Large intestine (tissue), 12 donors: Measurements from ENCODE around the gene DEK. TPM values are rescaled to one million over a fixed set of nuclear protein-coding genes. Genes with fewer than 3 reads are reported as not detected.
A peak's percentile ranks its signal among the peaks of the same experiment; 100 is the strongest.
"Not testable (repeated sequence)": the region's sequence is repeated elsewhere in the genome, so short reads cannot be mapped to it uniquely, and the experiment has no call there.

Source experiments
- DNase-seq, 2 donors: peaks; one replicate each; pipeline versions ENCODE4 v3.0.0 to v3.0.0-alpha.2; 2013
- H3K27ac ChIP-seq: one replicate; pipeline ENCODE4 v1.5.1; 2013; ENCODE audit warnings: low read length
- H3K27me3 ChIP-seq: 2 replicates; pipeline ENCODE4 v1.6.1; 2013; ENCODE audit warnings: low read length; ENCODE audit not compliant: control insufficient read depth, insufficient read depth
- H3K36me3 ChIP-seq: 2 replicates; pipeline ENCODE4 v1.6.1; 2013; ENCODE audit warnings: low read length; ENCODE audit not compliant: control insufficient read depth, insufficient read depth
- H3K4me1 ChIP-seq: one replicate; pipeline ENCODE4 v1.6.1; 2013; ENCODE audit warnings: low read length; ENCODE audit not compliant: control insufficient read depth, insufficient read depth
- H3K4me3 ChIP-seq: one replicate; pipeline ENCODE4 v1.5.1; 2013; ENCODE audit warnings: low read length
- H3K9me3 ChIP-seq: one replicate; pipeline ENCODE4 v1.6.1; 2013; ENCODE audit warnings: mild to moderate bottlenecking, low read depth, low read length, moderate library complexity; ENCODE audit not compliant: control insufficient read depth
- WGBS: methylation state at CpG from one replicate; pipeline ENCODE4 v1.1.5; 2013; ENCODE audit warnings: low lambda C conversion rate; ENCODE audit not compliant: insufficient coverage; 5-methylcytosine and 5-hydroxymethylcytosine counted together
- long read RNA-seq, 11 donors: transcript quantifications; one replicate each; lab custom pipeline, GENCODE V29; 2026
- polyA plus RNA-seq: library from polyadenylated mRNA; unstranded; fragments of 120-200 nt; gene quantifications from one replicate; pipeline ENCODE4 v1.2.1, GENCODE V29; 2013

The DEK gene, protein sequence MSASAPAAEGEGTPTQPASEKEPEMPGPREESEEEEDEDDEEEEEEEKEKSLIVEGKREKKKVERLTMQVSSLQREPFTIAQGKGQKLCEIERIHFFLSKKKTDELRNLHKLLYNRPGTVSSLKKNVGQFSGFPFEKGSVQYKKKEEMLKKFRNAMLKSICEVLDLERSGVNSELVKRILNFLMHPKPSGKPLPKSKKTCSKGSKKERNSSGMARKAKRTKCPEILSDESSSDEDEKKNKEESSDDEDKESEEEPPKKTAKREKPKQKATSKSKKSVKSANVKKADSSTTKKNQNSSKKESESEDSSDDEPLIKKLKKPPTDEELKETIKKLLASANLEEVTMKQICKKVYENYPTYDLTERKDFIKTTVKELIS
- 108 TPM for polyA plus RNA-seq
- long read RNA-seq, donor 1, transcript DEK-202 (11 exons, 3,427 nt): major isoform, 7 of 19 reads
- long read RNA-seq, donor 1, partial matches to known transcripts: 12 of 19 reads
- long read RNA-seq, donor 1, other reads (novel, unspliced or antisense): 0 of 19 reads
- long read RNA-seq, donor 2, transcript DEK-202 (11 exons, 3,427 nt): major isoform, 22 of 81 reads
- long read RNA-seq, donor 2, partial matches to known transcripts: 56 of 81 reads
- long read RNA-seq, donor 2, other reads (novel, unspliced or antisense): 0 of 81 reads
- long read RNA-seq, donor 3, transcript DEK-207 (4 exons, 661 nt): minor isoform, 9 of 119 reads
- long read RNA-seq, donor 3, transcript DEK-202 (11 exons, 3,427 nt): major isoform, 16 of 119 reads
- long read RNA-seq, donor 3, partial matches to known transcripts: 93 of 119 reads
- long read RNA-seq, donor 3, other reads (novel, unspliced or antisense): 0 of 119 reads
- long read RNA-seq, donor 4: 0 reads
- long read RNA-seq, donor 5, transcript DEK-202 (11 exons, 3,427 nt): major isoform, 12 of 33 reads
- long read RNA-seq, donor 5, partial matches to known transcripts: 21 of 33 reads
- long read RNA-seq, donor 5, other reads (novel, unspliced or antisense): 0 of 33 reads
- long read RNA-seq, donor 6, transcript DEK-202 (11 exons, 3,427 nt): major isoform, 10 of 48 reads
- long read RNA-seq, donor 6, partial matches to known transcripts: 34 of 48 reads
- long read RNA-seq, donor 6, other reads (novel, unspliced or antisense): 0 of 48 reads
- long read RNA-seq, donor 7, partial matches to known transcripts: 9 of 16 reads
- long read RNA-seq, donor 7, other reads (novel, unspliced or antisense): 0 of 16 reads
- long read RNA-seq, donor 8, transcript DEK-202 (11 exons, 3,427 nt): major isoform, 18 of 85 reads
- long read RNA-seq, donor 8, partial matches to known transcripts: 63 of 85 reads
- long read RNA-seq, donor 8, other reads (novel, unspliced or antisense): 0 of 85 reads
- long read RNA-seq, donor 9, transcript DEK-202 (11 exons, 3,427 nt): major isoform, 9 of 28 reads
- long read RNA-seq, donor 9, partial matches to known transcripts: 18 of 28 reads
- long read RNA-seq, donor 9, other reads (novel, unspliced or antisense): 0 of 28 reads
- long read RNA-seq, donor 10, transcript DEK-202 (11 exons, 3,427 nt): major isoform, 14 of 53 reads
- long read RNA-seq, donor 10, partial matches to known transcripts: 37 of 53 reads
- long read RNA-seq, donor 10, other reads (novel, unspliced or antisense): 0 of 53 reads
- long read RNA-seq, donor 11, transcript DEK-202 (11 exons, 3,427 nt): major isoform, 10 of 43 reads
- long read RNA-seq, donor 11, partial matches to known transcripts: 29 of 43 reads
- long read RNA-seq, donor 11, other reads (novel, unspliced or antisense): 0 of 43 reads

DNA sequence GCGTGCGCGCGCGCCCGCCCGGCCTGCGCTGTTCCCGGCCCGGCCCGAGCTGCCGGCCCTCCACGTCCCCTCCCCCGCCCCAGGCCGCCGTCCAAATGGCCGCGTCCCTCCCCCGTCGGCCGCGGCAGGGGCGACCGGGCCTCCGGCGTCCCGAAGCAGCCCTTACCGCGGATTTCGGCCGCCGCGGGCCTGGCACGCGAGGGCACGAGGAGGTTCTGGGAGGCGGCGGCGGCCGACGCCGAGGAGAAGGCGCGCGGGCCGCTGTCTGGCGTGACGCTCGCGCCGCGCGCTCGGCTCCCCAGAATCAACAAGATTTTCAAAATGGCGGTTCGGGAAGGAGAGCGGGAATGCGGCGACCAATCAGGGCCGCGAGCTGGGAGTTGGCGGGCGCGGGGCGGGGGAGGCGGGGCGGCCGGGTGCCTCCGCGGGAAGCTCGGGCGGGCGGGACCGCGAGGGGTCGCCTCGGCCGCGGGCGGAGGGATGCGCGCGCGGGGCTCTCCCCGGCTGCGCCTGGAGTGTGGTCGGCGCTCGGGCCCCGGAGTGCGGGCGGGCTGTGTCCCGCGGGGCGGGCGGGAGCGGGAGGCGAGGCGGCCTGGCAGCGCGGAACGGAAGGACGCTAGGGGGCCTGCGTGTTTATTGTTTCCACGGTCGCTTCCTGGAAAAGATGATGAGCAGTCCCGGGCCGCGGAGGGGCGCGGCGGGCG, at the start of gene DEK:
Gene DEK, minus strand, starts transcription at position 312 of the 704 bp plus-strand sequence. CDS start 543 bp downstream, outside the sequence.
- no peaks in the 10 kb centered on the region for H3K27me3 ChIP-seq
- WGBS: no CpG with 5 or more reads among the region's 113 CpGs
- H3K4me1 ChIP-seq: peaks cover 13% of the 10 kb centered on the region
- peak; percentile 79 to 90 for DNase-seq
- peak within 1 kb of the TSS; percentile 89 for H3K27ac ChIP-seq
- peak within 1 kb of the TSS; percentile 94 for H3K4me3 ChIP-seq
- H3K9me3 ChIP-seq: peaks cover 5% of the 10 kb centered on the region
- H3K36me3 ChIP-seq: peaks cover 11% of the 10 kb centered on the region

DNA sequence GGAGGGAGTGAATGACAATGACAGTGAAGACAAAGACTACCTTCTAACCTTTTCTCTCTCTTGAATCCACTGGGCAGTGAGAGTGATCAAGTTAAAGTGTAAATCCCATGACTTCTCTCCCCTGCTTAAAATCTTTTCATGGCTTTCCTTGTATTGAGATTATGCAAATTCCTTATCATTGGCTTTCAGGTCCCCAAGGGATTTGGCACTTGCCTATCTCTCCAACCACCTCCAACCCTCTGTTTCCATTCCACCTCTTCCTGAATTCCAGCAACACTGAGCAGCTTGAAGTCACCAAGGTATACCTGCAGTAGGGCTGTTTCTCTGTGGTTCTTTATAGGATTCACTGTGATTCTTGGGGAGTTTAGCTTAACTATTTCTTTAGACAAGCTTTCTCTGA, 48.0 kb upstream of the DEK start:
- H3K9me3 ChIP-seq: peaks cover 4% of the 10 kb centered on the region
- no peaks in the 10 kb centered on the region for H3K36me3 ChIP-seq
- H3K4me1 ChIP-seq: no peaks in the 10 kb centered on the region
- no peaks in the 10 kb centered on the region for H3K27me3 ChIP-seq
- DNase-seq: no peak
- no peak overlapping the region for H3K27ac ChIP-seq
- H3K4me3 ChIP-seq: no peak overlapping the region

DNA sequence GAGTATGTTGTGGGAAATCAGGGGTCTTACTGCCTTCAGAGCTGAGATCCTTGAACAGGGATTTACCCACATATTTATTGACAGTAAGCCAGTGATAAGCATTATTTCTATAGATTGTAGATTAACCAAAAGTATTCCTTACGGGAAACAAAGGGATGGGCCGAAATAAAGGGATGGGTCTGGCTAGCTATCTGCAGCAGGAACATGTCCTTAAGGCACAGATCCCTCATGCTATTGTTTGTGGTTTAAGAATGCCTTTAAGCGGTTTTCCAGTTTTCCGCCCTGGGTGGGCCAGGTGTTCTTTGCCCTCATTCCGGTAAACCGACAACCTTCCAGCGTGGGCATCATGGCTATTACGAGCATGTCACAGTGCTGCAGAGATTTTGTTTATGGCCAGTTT, 45.7 kb upstream of the DEK start:
- not testable (repeated sequence) for H3K27me3 ChIP-seq, H3K4me3 ChIP-seq, H3K4me1 ChIP-seq, DNase-seq, H3K9me3 ChIP-seq, H3K27ac ChIP-seq, H3K36me3 ChIP-seq
- 80% methylated on average over 1 of the region's 8 CpGs for WGBS

DNA sequence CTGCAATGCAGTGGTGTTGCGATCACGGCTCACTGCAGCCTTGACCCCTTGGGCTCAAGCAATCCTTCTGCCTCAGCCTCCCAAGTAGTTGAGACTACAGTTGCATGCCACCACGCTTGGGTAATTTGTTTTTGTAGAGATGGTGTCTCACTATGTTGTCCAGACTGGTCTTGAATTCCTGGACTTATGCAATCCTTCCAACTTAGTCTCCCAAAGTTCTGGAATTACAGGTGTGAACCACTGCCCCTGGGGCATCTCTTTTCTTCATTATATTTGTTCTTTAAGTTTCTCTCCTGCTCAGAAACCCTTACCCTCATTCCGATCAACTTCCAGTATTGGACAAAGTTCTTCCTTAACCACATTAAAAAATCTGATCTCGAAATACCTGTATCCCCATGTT, 44.7 kb upstream of the DEK start:
- no CpG with 5 or more reads among the region's 5 CpGs for WGBS
- H3K36me3 ChIP-seq: no peaks in the 10 kb centered on the region
- DNase-seq: no peak
- no peak overlapping the region for H3K4me3 ChIP-seq
- H3K27me3 ChIP-seq: no peaks in the 10 kb centered on the region
- peaks cover 4% of the 10 kb centered on the region for H3K9me3 ChIP-seq
- no peak overlapping the region for H3K27ac ChIP-seq
- no peaks in the 10 kb centered on the region for H3K4me1 ChIP-seq

DNA sequence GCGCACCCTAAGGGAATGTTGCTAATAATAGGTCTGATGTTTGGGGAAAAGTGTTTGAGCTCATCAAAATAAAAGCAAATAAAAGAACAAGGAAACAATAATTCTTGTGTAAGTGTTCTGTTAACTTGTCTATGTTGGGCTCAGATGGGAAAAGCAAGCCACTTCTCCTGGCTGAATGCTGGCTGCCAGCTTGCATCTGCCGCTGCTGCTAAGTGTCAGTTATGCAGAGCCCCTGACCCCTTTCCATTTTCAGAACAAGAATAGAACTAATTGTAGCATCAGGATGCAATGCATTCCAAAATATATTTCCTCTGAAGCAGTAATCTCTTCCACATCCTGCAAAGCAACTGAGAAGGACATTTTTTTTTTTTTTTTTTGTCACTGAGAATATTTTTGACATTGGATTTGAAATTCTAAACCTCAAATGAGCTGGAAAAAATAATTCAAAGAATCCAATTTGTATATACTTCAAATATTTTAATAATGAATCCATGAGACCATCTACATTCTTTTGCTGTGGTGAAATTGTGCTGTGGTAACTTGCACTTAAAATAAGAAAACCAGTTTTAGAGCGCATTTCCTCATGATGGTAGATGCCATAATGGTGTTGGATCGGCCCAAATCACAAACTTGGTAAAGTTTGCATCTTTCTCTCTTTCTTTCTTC, 43.9 kb upstream of the DEK start:
- no peaks in the 10 kb centered on the region for H3K27me3 ChIP-seq
- peaks cover 4% of the 10 kb centered on the region for H3K9me3 ChIP-seq
- H3K4me1 ChIP-seq: no peaks in the 10 kb centered on the region
- H3K4me3 ChIP-seq: no peak overlapping the region
- 93% methylated on average over 2 of the region's 4 CpGs for WGBS
- no peaks in the 10 kb centered on the region for H3K36me3 ChIP-seq
- no peak for DNase-seq
- H3K27ac ChIP-seq: no peak overlapping the region

DNA sequence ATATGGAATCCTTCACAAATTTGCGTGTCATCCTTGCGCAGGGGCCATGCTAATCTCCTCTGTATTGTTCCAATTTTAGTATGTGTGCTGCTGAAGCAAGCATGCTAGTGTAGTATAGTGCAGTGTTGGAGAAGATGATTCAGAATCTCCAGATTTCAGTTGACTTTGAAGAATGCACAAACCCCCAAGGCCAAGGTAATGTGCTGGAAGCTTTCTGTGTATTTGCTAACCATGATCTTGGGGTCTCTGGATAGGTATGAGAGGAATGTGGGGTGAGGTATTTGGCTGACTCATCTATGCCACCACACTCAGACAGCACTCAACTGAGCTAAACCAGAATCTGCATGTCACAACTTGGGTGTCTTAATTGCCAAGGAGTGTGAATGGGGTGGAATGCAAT, 42.6 kb upstream of the DEK start:
- Histone ChIP-seq H3K4me1 (no peaks in the 10 kb centered on the region), H3K36me3 (no peaks in the 10 kb centered on the region), H3K27ac (no peak overlapping the region), H3K4me3 (no peak overlapping the region), H3K27me3 (no peaks in the 10 kb centered on the region), H3K9me3 (peaks cover 4% of the 10 kb centered on the region)
- DNase-seq: no peak
- no CpG with 5 or more reads among the region's 2 CpGs for WGBS

DNA sequence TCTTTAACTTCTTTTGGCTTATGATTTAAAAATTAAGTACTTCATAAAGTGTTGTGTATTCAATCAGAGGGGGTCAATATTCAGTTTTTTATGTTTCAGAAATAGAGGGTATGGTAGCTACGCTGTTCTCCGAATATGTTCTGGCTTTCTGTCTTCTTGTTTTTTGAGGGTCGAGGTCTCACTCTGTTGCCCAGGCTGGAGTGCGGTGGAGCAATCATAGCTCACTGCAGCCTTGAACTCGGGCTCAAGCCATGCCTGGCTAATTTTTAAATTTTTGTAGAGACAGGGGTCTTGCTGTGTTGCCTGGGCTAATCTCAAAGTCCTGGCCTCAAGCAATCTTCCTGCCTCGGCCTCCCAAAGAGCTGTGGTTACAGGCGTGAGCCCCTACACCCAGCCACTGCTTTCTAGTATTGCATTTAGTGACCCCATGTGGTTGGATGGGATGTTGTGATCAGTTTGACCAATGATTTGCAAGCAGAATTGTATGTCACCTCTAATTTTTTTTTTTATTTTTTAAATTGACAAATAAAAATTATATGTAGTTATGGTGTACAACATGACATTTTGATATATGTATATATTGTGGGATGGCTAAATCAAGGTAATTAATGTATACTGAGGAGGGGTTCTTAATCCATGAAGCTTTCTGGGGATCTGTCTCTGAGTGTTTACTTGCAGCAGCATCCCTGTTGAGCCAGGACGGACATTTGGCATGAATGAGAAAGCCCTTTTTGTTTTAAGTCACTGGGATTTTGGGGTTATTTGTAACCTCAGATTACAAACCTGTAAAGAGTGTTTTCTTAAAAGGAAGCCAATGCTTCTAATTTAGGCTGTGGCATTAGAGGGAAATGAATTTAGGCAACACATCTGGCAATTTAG, 38.5 kb upstream of the DEK start:
- Histone ChIP-seq H3K4me1 (no peaks in the 10 kb centered on the region), H3K27me3 (no peaks in the 10 kb centered on the region), H3K4me3 (no peak overlapping the region), H3K9me3 (no peaks in the 10 kb centered on the region), H3K36me3 (no peaks in the 10 kb centered on the region), H3K27ac (no peak overlapping the region)
- no peak for DNase-seq
- no CpG with 5 or more reads among the region's 8 CpGs for WGBS

DNA sequence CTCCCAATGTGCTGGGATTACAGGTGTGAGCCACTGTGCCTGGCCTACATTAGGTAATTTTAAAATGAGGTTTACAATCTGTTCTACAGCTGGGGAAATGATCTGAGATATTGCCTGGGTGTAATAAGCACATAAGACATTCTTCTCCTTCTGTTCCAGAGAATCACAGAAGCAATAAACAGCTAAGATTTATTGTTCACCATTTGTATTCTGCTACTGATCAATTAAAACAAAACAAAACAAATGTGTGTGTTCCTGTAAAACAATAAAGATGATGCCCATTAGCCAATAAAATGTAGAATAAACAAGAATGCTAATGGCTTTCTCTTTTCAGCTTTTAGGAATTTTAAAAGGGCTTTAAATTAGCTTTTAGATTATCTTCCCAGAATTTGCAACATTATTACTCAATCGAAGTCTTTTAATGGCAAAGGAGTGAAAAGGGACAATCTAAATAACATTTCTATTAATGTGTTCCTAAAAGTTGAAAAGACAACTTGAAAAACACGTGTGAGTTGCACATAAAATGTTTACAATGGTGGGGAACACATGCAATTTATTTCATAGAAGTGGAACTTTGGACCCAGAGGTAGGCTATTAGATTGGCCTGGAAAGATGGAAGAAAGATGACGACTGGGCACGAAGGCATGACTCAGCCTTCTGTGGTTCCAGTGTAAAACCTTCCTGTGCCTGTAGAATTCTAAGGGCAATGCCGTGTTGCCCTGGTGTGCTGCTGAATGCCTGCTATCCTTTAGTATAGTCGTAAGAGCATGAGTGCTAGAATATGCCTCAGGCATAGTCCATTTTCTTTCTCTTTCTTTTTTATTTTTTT, 29.0 kb upstream of the DEK start:
- Histone ChIP-seq H3K9me3 (no peaks in the 10 kb centered on the region), H3K27me3 (no peaks in the 10 kb centered on the region), H3K4me1 (peaks cover 3% of the 10 kb centered on the region), H3K36me3 (no peaks in the 10 kb centered on the region), H3K27ac (no peak overlapping the region), H3K4me3 (no peak overlapping the region)
- WGBS: 58% methylated on average over 4 of the region's 6 CpGs
- peak; percentile 44 to 72 for DNase-seq
